ENCODE data around the gene VPS45. TPM values are rescaled to one million over a fixed set of nuclear protein-coding genes. Genes with fewer than 3 reads are reported as not detected.

The VPS45 gene
- total and polyA plus RNA-seq, 2 of the 4 experiments (the other 2 are of a cell fraction): 32.4 to 33.3 TPM

DNA sequence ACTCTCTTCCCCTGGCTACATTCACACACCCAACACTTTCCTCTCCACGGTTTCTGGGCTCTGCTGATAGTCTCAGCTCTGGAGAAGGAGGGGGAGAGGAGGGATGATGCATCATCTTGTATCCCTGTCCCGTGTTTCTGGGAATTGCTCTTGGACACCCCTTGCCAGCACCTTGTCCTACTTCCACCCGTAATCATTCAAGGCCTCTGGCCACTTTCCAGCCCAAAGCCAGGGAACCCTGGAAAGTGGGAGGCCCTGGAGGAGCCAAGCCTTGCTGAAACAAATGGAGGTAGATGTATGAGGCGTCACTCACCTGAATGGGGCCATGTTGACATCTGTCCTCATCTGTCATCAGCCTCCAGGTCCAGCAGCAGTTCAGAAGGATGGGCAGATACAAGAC, 86.6 kb downstream of the VPS45 start:
- intact Hi-C loops (cut with micrococcal nuclease): no loop called here
- Histone ChIP-seq H2AK9ac (replicated peaks; ENCODE audit: low read depth, low read length, poor library complexity) (peak overlapping the region; percentile 18), H4K5ac (ENCODE audit: low read depth, low read length) (peak overlapping the region; percentile 25; the same call in 1 of the 2 replicates), H2BK15ac (ENCODE audit: low read depth, low read length) (0 out of 3 replicates have a peak overlapping the region, but pooled peaks have one; percentile 46), H4K20me1 (ENCODE audit: insufficient read depth, low read length) (peaks cover 48% of the 10 kb centered on the region), H2AFZ (replicated peaks; ENCODE audit: low read length, poor library complexity) (no peak overlapping the region), H2BK120ac (ENCODE audit: low read depth, low read length) (peak overlapping the region; percentile 23; the same call in 1 of the 2 replicates), H2BK5ac (ENCODE audit: low read depth, low read length, poor library complexity, severe bottlenecking) (peak overlapping the region; percentile 55), H3K27me3 (ENCODE audit: control insufficient read depth, insufficient read depth, low read length) (no peaks in the 10 kb centered on the region), H2AK5ac (ENCODE audit: low read depth, low read length) (peak overlapping the region; percentile 75), H3K9me3 (ENCODE audit: control insufficient read depth, insufficient read depth, low read length) (no peaks in the 10 kb centered on the region), H3K4me2 (ENCODE audit: low read depth, low read length) (peak overlapping the region; percentile 43; the same call in 1 of the 2 replicates), H3K18ac (ENCODE audit: low read depth, low read length) (no peak overlapping the region), H3K36me3 (ENCODE audit: control insufficient read depth, insufficient read depth, low read length) (peaks cover 65% of the 10 kb centered on the region), H4K91ac (ENCODE audit: insufficient read depth, low read depth, low read length) (no peak overlapping the region), H3K14ac (replicated peaks; ENCODE audit: low read depth, low read length) (peak overlapping the region; percentile 65), H3K9me1 (ENCODE audit: insufficient read depth, low read length) (peaks cover 30% of the 10 kb centered on the region), H3K9ac (ENCODE audit: low read depth, low read length) (0 out of 2 replicates have a peak overlapping the region, but pooled peaks have one; percentile 37), H3K23ac (ENCODE audit: low read depth, low read length) (peak overlapping the region; percentile 54; the same call in 1 of the 2 replicates), H3K56ac (ENCODE audit: extremely low read depth, insufficient read depth, low read length) (no peak overlapping the region), H3K27ac (ENCODE audit: insufficient read depth, low read length) (peak overlapping the region; percentile 66), H3K4me1 (ENCODE audit: control insufficient read depth, insufficient read depth, low read length) (peaks cover 43% of the 10 kb centered on the region), H3K79me1 (ENCODE audit: low read depth in 1 of 2, low read length in 2 of 2) (peaks cover 30 to 76% of the 10 kb centered on the region in 2 experiments), H3K4me3 (ENCODE audit: insufficient read depth, low read depth, low read length) (no peak overlapping the region), H4K8ac (ENCODE audit: low read depth in 2 of 2, low read length in 2 of 2) (peak overlapping the region; percentile 30 to 66; a peak in 2 of 4 replicates), H3K4ac (ENCODE audit: low read depth, low read length) (peak overlapping the region; percentile 73), H2BK20ac (ENCODE audit: low read depth, low read length) (no peak overlapping the region)
- DNase-seq (no peak), ATAC-seq (ENCODE audit: low read depth) (no peak)
- dilution Hi-C loops (cut with HindIII; ENCODE audit: low sequenced_read_pairs, unreplicated experiment): no loop called here
- TF ChIP-seq MAFK (IDR thresholded peaks at IDR 0.05; ENCODE audit: low read depth, low read length) (no peak), CEBPB (IDR thresholded peaks at IDR 0.05; ENCODE audit: low read depth, low read length) (no peak), RCOR1 (IDR thresholded peaks at IDR 0.05; ENCODE audit: insufficient replicate concordance, low read length) (no peak), RAD21 (IDR thresholded peaks at IDR 0.05; ENCODE audit: low read length) (no peak), FOS (IDR thresholded peaks at IDR 0.05; ENCODE audit: low read depth, low read length) (no peak), BHLHE40 (IDR thresholded peaks at IDR 0.05; ENCODE audit: low read depth, low read length) (no peak), RFX5 (IDR thresholded peaks at IDR 0.05; ENCODE audit: low read depth, low read length) (no peak), MXI1 (IDR thresholded peaks at IDR 0.05; ENCODE audit: borderline replicate concordance, low read depth, low read length) (no peak), MAZ (IDR thresholded peaks at IDR 0.05; ENCODE audit: borderline replicate concordance, low read depth, low read length) (no peak), SMC3 (IDR thresholded peaks at IDR 0.05; ENCODE audit: low read depth, low read length) (no peak), POLR2A (IDR thresholded peaks at IDR 0.05; ENCODE audit: low read depth, low read length) (no peak), NFE2L2 (IDR thresholded peaks at IDR 0.05; ENCODE audit: low read depth, low read length) (no peak), CHD1 (IDR thresholded peaks at IDR 0.05; ENCODE audit: low read depth, low read length) (no peak)
- TF ChIP-seq, protein P1, sequence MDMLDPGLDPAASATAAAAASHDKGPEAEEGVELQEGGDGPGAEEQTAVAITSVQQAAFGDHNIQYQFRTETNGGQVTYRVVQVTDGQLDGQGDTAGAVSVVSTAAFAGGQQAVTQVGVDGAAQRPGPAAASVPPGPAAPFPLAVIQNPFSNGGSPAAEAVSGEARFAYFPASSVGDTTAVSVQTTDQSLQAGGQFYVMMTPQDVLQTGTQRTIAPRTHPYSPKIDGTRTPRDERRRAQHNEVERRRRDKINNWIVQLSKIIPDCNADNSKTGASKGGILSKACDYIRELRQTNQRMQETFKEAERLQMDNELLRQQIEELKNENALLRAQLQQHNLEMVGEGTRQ (IDR thresholded peaks at IDR 0.05; ENCODE audit: low read depth, low read length): no peak
- TF ChIP-seq, protein P2, sequence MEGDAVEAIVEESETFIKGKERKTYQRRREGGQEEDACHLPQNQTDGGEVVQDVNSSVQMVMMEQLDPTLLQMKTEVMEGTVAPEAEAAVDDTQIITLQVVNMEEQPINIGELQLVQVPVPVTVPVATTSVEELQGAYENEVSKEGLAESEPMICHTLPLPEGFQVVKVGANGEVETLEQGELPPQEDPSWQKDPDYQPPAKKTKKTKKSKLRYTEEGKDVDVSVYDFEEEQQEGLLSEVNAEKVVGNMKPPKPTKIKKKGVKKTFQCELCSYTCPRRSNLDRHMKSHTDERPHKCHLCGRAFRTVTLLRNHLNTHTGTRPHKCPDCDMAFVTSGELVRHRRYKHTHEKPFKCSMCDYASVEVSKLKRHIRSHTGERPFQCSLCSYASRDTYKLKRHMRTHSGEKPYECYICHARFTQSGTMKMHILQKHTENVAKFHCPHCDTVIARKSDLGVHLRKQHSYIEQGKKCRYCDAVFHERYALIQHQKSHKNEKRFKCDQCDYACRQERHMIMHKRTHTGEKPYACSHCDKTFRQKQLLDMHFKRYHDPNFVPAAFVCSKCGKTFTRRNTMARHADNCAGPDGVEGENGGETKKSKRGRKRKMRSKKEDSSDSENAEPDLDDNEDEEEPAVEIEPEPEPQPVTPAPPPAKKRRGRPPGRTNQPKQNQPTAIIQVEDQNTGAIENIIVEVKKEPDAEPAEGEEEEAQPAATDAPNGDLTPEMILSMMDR (conservative IDR thresholded peaks at IDR 0.05; ENCODE audit: low read depth, low read length): no peak
- TF ChIP-seq, protein P3, sequence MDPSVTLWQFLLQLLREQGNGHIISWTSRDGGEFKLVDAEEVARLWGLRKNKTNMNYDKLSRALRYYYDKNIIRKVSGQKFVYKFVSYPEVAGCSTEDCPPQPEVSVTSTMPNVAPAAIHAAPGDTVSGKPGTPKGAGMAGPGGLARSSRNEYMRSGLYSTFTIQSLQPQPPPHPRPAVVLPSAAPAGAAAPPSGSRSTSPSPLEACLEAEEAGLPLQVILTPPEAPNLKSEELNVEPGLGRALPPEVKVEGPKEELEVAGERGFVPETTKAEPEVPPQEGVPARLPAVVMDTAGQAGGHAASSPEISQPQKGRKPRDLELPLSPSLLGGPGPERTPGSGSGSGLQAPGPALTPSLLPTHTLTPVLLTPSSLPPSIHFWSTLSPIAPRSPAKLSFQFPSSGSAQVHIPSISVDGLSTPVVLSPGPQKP (IDR thresholded peaks at IDR 0.05; ENCODE audit: borderline replicate concordance, low read depth, low read length): no peak
- BruUV-seq (replicated peaks): no TSS peak
- no CpG with 5 or more reads among the region's 4 CpGs for WGBS, 2 experiments (ENCODE audit: extremely low coverage in 2 of 2, insufficient read length in 1 of 2)
- CTCF ChIA-PET: interaction anchor here (0.7 kb wide), 1 partner anchor 25 kb away, joined by 5 read pairs; no protein-coding TSS in a partner anchor
- POLR2A ChIA-PET (ENCODE audit: unreplicated experiment): interaction anchor here (1.1 kb wide), 1 partner anchor 9 kb away, joined by 3 read pairs; no protein-coding TSS in a partner anchor
- in situ Hi-C loops (cut with MboI; ENCODE audit: low sequenced_read_pairs): no loop called here
